Stimulated activated CD4-positive, alpha-beta T cell treated with anti-CD3 and anti-CD28 coated beads, Interleukin-1b, Interleukin-23, amount 100 ng/mL, for 4 hours (primary cell): ENCODE results near the gene AGFG1.
"Not testable (repeated sequence)": the region's sequence is repeated elsewhere in the genome, so short reads cannot be mapped to it uniquely, and the experiment has no call there.

ENCODE experiments used
- DNase-seq, 2 donors: peaks; one replicate each; pipeline ENCODE4 v3.0.0-alpha.2; 2020; ENCODE audit warnings: low read depth in 2 of 2

The AGFG1 gene

GRCh38 chr2:227539465-227539956 lies 67.6 kb downstream of the AGFG1 start:
- no peak for DNase-seq

DNA sequence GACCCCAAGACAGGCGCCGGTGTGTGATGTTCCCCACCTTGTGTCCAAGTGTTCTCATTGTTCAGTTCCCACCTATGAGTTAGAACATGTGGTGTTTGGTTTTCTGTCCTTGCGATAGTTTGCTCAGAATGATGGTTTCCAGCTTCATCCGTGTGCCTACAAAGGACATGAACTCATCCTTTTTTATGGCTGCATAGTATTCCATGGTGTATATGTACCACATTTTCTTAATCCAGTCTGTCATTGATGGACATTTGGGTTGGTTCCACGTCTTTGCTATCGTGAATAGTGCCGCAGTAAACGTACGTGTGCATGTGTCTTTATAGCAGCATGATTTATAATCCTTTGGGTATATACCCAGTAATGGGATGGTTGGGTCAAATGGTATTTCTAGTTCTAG lies 68.4 kb downstream of the AGFG1 start:
- DNase-seq, result not testable (repeated sequence)

DNA sequence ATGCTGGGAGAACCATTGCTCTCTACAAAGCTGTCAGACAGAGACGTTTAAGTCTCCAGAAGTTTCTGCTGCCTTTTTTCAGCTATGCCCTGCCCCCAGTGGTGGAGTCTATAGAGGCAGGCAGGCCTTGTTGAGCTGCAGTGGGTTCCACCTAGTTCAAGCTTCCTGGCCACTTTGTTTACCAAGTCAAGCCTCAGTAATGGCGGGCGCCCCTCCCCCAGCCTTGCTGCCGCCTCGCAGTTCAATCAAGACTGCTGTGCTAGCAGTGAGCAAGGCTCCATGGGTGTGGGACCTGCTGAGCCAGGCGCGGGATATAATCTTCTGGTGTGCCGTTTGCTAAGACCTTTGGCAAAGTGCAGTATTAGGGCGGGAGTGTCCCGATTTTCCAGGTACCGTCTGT lies 74.0 kb downstream of the AGFG1 start:
- DNase-seq, result no peak

- DNase-seq, result no peak
Measured at GRCh38 chr2:227551836-227552235, 79.9 kb downstream of the AGFG1 start.

- no peak for DNase-seq
Measured at GRCh38 chr2:227562581-227562980, 90.6 kb downstream of the AGFG1 start.

DNA sequence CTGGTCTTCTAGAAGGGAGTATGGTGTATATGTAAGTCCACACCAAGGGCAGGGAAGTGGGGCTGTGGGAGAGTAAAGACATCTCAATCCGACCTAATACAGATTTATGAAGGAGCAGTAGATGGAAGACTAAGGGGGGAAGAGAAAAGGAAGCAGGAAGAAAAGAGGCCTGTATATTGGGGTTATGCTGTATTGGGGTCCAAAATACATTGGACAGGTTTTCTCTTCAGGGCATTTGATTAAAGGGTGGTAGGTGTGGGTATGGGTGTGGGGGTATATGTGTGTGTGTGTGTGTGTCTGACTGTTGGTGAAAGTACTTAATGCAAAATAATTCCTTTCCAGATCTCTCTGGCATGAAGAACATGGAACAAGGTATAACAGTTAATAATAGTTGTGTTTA lies 93.1 kb downstream of the AGFG1 start:
- no peak for DNase-seq

GRCh38 chr2:227566012-227566411 lies 94.1 kb downstream of the AGFG1 start:
- DNase-seq, result no peak

DNA sequence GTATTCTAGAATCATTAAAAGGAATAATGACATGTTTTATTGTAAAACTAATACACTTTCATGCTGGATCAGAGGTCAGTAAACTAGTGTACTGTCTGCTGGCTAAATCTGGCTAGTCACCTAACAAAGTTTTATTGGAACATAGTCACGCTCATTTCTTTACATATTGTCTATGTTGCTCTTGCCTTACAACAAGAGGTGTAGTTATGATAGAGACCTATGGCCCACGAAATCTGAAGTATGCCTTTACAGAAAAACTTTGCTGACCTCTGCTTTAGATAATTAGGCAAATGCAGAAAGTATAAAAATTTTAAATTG lies 96.9 kb downstream of the AGFG1 start:
- DNase-seq, result no peak

GRCh38 chr2:227570615-227571014 lies 98.7 kb downstream of the AGFG1 start:
- no peak for DNase-seq

DNA sequence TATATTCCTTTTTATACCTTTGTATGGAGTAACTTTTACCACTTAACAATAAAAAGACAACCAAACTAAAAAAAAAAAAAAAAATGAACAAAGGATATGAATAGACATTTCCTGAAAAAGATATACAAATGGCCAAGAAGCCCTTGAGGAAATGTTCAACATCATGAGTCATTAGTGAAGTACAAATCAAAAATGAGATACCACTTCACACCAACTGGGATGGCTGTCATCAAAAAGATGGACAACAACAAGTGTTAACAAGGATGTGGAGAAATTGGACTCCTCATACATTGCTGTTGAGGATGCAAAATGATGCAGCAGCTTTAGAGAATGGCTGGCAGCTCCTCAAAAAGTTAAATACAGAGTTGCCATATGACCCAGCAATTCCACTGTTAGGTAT lies 104.2 kb downstream of the AGFG1 start:
- DNase-seq, result no peak

DNA sequence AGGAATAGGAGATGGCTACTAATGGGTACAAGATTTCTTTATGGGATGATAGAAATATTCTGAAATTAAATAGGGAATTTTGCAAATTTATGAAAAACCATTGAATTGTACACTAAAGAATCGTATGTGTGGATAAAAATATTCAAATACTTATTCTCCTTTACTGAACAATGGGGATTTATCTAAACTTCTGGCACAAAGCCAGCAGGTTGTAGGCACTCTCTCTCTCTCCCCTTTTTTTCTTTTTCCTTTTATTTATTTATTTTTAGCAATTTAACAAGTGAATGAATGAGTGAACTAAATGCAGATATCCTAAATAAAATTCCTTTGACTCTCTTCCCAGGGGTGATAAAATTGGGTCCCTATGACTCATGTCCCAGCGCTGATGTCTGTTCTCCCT lies 104.9 kb downstream of the AGFG1 start:
- no peak for DNase-seq

DNA sequence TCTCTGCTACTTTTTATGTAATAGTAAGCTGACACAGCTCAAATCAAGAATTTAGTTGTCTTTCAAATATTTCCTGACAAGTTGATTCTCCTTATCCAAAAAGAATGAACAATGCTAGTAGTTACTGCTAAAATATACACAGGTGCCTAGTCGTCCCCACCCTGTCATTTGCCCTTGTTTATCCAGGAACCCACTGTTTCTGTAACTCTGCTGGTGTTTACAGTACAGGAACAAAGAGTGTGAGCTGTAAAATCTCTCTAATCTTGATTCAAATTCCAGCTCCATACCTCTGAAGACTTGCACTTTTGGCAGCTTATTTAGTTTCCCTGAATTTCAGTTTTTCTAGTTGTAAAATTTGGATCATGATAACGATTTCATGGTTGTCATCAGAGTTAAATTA lies 105.6 kb downstream of the AGFG1 start:
- no peak for DNase-seq

- no peak for DNase-seq
Measured at GRCh38 chr2:227578642-227579041, 106.7 kb downstream of the AGFG1 start.

- no peak for DNase-seq
Measured at GRCh38 chr2:227579791-227580190, 107.8 kb downstream of the AGFG1 start.

DNA sequence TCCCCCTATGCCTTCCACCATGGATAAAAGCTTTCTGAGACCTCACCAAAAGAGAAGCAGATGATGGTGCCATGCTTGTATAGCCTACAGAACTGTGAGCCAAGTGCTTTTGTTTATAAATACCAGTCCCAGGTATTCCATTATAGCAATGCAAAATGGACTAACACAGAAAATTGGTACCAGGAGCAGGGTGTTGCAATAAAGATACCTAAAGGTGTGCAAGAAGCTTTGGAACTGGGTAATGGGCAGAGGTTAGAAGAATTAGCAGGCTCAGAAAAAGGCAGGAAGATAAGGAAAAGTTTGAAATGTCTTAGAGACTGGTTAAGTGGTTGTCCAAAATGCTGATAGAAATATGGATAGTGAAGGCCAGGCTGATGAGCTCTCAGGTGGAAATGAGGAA lies 110.4 kb downstream of the AGFG1 start:
- no peak for DNase-seq

GRCh38 chr2:227592694-227593387 lies 120.9 kb downstream of the AGFG1 start:
- no peak for DNase-seq

DNA sequence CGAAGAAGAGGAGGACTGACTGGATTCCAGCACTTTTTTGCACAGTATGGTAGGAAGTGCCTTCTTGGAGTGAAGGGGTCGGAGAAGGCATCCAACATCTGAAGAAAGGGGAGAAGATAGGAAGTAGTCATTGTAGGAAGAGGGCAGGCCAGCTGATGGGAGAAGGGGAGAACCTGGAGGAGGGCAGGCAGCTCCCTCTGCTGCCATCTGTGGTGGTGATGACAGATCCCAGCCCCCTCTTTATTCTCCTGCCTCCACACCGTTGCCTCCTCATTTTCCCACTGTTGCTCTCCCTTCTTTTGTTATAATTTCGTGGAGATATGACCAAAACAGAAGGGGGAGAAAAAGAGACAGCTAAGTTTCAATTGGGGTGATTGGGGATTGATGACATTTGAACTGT lies 123.8 kb downstream of the AGFG1 start:
- no peak for DNase-seq

GRCh38 chr2:227597036-227597435 lies 125.1 kb downstream of the AGFG1 start:
- DNase-seq, result no peak

- DNase-seq, result no peak
Measured at GRCh38 chr2:227597998-227598397, 126.0 kb downstream of the AGFG1 start.

- not testable (repeated sequence) for DNase-seq
Measured at GRCh38 chr2:227598835-227599503, 127.0 kb downstream of the AGFG1 start, which contains the start of gene SCYGR2. TSS of gene SCYGR2 (plus strand) at chr2:227598893. CDS start at chr2:227598893, 0 bp downstream.

GRCh38 chr2:227602358-227602757 lies 130.4 kb downstream of the AGFG1 start:
- no peak for DNase-seq

DNA sequence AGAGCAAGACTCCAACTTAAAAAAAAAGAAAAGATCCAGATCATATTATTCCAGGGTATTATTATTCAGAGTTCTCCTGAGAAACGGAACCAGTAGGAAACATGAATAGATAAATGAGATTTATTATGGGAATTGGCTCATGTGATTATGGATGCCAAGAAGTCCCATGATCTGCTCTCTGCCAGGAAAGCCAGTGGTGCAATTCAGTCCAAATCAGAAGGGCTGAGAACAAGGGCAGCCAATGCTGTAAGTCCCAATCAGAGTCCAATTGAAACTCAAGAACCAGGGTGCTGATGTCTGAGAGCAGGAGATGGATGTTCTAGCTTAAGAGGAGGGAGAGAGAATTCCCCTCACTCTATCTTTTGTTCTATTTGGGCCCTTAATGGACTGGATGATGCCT lies 134.5 kb downstream of the AGFG1 start:
- DNase-seq, result no peak

DNA sequence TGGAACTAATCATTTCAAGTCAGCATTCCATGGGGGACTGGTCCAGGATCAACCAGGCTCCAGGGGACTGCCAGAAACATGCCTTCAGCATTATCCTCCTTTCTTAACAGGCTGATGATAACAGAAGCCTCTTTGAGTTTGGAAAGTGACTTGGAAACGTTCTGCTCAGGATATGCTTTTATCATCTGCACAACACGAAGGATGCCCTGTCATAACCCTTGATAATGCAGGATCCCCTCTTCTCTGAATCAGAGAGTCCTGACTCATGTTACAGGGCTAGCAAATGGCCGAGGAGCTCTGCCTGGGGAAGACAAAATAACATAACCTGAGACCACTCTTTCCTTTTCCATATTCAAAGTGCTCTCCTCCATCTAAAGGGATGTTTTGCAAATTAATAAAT lies 136.0 kb downstream of the AGFG1 start:
- DNase-seq, result no peak
